Osteoblast (primary cell): ENCODE data around the gene EEA1. TPM values are rescaled to one million over a fixed set of nuclear protein-coding genes. Genes with fewer than 3 reads are reported as not detected.

Experiments
- DNase-seq: peaks from one replicate; pipeline ENCODE4 v3.0.0; 2011; ENCODE audit warnings: low spot score, mixed read lengths; ENCODE audit not compliant: insufficient read length; ENCODE audit errors: missing footprints
- H2AFZ ChIP-seq: 2 replicates; pipeline ENCODE4 v1.6.0; 2011; ENCODE audit warnings: mild to moderate bottlenecking, low read length
- H3K27ac ChIP-seq: 2 replicates; pipeline ENCODE4 v1.5.1; 2011; ENCODE audit warnings: mild to moderate bottlenecking, low read depth, low read length, moderate library complexity
- H3K27me3 ChIP-seq: 2 replicates; pipeline ENCODE4 v1.6.0; 2012; ENCODE audit warnings: mild to moderate bottlenecking, control low read depth, inconsistent platforms, low read length, moderate library complexity; ENCODE audit not compliant: insufficient read depth
- H3K36me3 ChIP-seq: 2 replicates; pipeline ENCODE4 v1.5.1; 2011; ENCODE audit warnings: mild to moderate bottlenecking, low read length, control low read depth, moderate library complexity; ENCODE audit not compliant: insufficient read depth
- H3K4me1 ChIP-seq: 2 replicates; pipeline ENCODE4 v1.5.1; 2011; ENCODE audit warnings: mild to moderate bottlenecking, low read length, control low read depth, moderate library complexity; ENCODE audit not compliant: insufficient read depth
- H3K4me2 ChIP-seq: 2 replicates; pipeline ENCODE4 v1.6.0; 2011; ENCODE audit warnings: mild to moderate bottlenecking, low read length; ENCODE audit not compliant: insufficient read depth
- H3K4me3 ChIP-seq: fragments of 200-600 bp; sonication (generic); 3 replicates; pipeline ENCODE4 v1.5.1; 2012; ENCODE audit warnings: mild to moderate bottlenecking, low read length, inconsistent platforms; ENCODE audit not compliant: insufficient read depth
- H3K79me2 ChIP-seq: 2 replicates; pipeline ENCODE4 v1.6.0; 2012; ENCODE audit warnings: mild to moderate bottlenecking, low read length, control low read depth, inconsistent platforms; ENCODE audit not compliant: insufficient read depth
- H3K9me3 ChIP-seq: 2 replicates; pipeline ENCODE4 v1.5.1; 2011; ENCODE audit warnings: low read depth, low read length, control low read depth
- H4K20me1 ChIP-seq: 2 replicates; pipeline ENCODE4 v1.6.0; 2012; ENCODE audit warnings: mild to moderate bottlenecking, low read length, control low read depth; ENCODE audit not compliant: insufficient read depth
- CTCF ChIP-seq: IDR thresholded peaks from 2 replicates; pipeline ENCODE4 v1.5.1; 2011; ENCODE audit warnings: mild to moderate bottlenecking, low read depth, low read length, moderate library complexity; ENCODE audit errors: extremely low read depth
- total RNA-seq: library from RNA; depleted of rRNA; stranded (reverse); fragments of >200 nt; gene quantifications from 2 replicates; pipeline ENCODE4 v1.2.3, GENCODE V29; 2012

Gene EEA1
- total RNA-seq, 1 donor, result 32.9 TPM

- Histone ChIP-seq H3K4me1 (peaks cover 27% of the 10 kb centered on the region), H3K36me3 (no peaks in the 10 kb centered on the region), H4K20me1 (peaks cover 4% of the 10 kb centered on the region), H3K79me2 (peaks cover 26% of the 10 kb centered on the region), H2AFZ (peak overlapping the region; percentile 95), H3K9me3 (no peaks in the 10 kb centered on the region), H3K27me3 (no peaks in the 10 kb centered on the region), H3K4me2 (peak overlapping the region; percentile 86), H3K27ac (peak overlapping the region; percentile 87), H3K4me3 (peak overlapping the region; percentile 92)
- no peak for TF ChIP-seq CTCF
- no peak for DNase-seq
These were observed 888 bp upstream of the EEA1 start for GRCh38 chr12:92929983-92930382.

GRCh38 chr12:92928421-92928961 is 604 bp downstream of the EEA1 start:
- no peaks in the 10 kb centered on the region for H3K36me3 ChIP-seq
- H3K4me2 ChIP-seq, result peak overlapping the region; percentile 79
- TF ChIP-seq CTCF, result no peak
- H3K4me3 ChIP-seq, result peak overlapping the region; percentile 92
- peaks cover 41% of the 10 kb centered on the region for H3K79me2 ChIP-seq
- peaks cover 5% of the 10 kb centered on the region for H4K20me1 ChIP-seq
- H3K4me1 ChIP-seq, result peaks cover 27% of the 10 kb centered on the region
- peak; percentile 67 for DNase-seq
- H3K27ac ChIP-seq, result peak overlapping the region; percentile 73
- H3K9me3 ChIP-seq, result no peaks in the 10 kb centered on the region
- no peaks in the 10 kb centered on the region for H3K27me3 ChIP-seq
- peak overlapping the region; percentile 59 for H2AFZ ChIP-seq

DNA sequence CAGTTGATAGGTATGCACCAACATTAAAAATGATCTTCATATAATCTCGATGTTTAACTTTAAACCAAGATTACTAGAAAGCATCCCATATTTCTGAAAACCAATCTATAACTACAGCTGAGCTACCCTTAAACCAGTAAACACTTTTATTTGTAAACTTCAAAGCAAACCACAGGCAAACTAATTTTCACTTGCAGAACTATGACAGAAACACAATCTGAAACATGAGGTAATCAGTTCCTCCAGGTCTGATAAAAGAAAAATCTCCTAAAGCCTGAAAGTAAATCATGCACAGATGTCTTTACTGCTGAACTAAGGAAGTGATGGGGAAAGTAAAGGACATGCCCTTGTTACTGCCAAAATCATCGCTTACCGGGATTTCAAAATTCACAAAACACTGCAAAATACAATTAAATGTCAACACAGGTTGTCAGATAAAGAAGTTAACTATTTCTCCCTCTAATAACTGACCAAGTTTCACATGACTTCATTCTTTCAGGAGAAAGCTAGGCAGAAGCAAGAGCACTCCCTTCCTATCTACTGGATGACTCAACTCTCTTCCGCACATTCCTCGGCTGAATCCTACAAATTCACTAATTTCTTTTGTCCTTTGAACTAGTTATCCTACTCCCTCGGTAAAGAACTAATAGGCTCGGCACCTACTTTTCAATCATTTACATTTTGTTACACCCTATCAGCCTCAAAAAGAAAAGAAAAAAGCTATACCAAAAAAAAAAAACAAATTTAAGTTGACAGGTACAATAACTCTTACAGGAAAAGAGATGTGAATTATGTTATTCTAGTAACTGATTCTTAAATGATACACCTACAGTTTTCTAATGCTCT is 1.4 kb downstream of the EEA1 start:
- Histone ChIP-seq H3K79me2 (peaks cover 46% of the 10 kb centered on the region), H3K27me3 (no peaks in the 10 kb centered on the region), H3K36me3 (no peaks in the 10 kb centered on the region), H3K4me1 (peaks cover 27% of the 10 kb centered on the region), H2AFZ (no peak overlapping the region), H3K4me2 (peak overlapping the region; percentile 79), H3K4me3 (peak overlapping the region; percentile 92), H4K20me1 (peaks cover 7% of the 10 kb centered on the region), H3K9me3 (no peaks in the 10 kb centered on the region), H3K27ac (peak overlapping the region; percentile 73)
- TF ChIP-seq CTCF, result no peak
- peak; percentile 90 for DNase-seq

DNA sequence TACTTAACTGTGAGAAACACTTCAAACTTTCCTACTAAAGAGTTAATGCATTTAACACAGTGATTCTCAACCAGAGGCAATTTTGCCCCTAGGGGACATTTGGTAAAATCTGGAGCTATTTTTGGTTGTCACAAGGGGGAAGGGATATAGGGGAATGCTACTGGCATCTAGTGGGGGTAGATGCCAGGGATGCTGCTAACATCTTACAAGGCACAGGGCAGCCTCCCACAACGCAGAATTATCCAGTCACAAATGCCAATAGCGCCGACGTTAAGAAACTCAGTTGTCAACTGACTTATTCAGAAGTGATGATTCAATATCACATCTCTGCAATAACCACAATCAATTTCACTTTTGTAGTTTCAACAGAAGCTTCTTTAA is 2.0 kb downstream of the EEA1 start:
- Histone ChIP-seq H3K36me3 (no peaks in the 10 kb centered on the region), H4K20me1 (peaks cover 11% of the 10 kb centered on the region), H3K4me1 (peaks cover 27% of the 10 kb centered on the region), H3K27ac (peak overlapping the region; percentile 73), H3K27me3 (no peaks in the 10 kb centered on the region), H2AFZ (no peak overlapping the region), H3K4me2 (peak overlapping the region; percentile 79), H3K9me3 (no peaks in the 10 kb centered on the region), H3K79me2 (peaks cover 51% of the 10 kb centered on the region), H3K4me3 (peak overlapping the region; percentile 92)
- peak; percentile 32 for TF ChIP-seq CTCF
- peak; percentile 84 for DNase-seq
